IPS DF 19.7 (cell line): Measurements from ENCODE around the gene ABHD8.

Experiments
- DNase-seq: peaks from one replicate; pipeline ENCODE4 v3.0.0-alpha.2; 2013; ENCODE audit warnings: low read depth, low spot score

ABHD8 gene

GRCh38 chr19:17266026-17266425 lies 37.2 kb downstream of the ABHD8 start:
- DNase-seq, result no peak

- DNase-seq, result no peak
These were observed 38.6 kb downstream of the ABHD8 start, which contains the start of gene USHBP1 for GRCh38 chr19:17264641-17264979. TSS of gene USHBP1 (minus strand) at chr19:17264745. CDS start at chr19:17264299, 446 bp downstream.

- no peak for DNase-seq
These were observed 39.2 kb downstream of the ABHD8 start for GRCh38 chr19:17263712-17264640.

GRCh38 chr19:17262557-17262956 lies 40.7 kb downstream of the ABHD8 start:
- no peak for DNase-seq

- no peak for DNase-seq
These were observed 42.3 kb downstream of the ABHD8 start for GRCh38 chr19:17260842-17261325.

- no peak for DNase-seq
These were observed 43.3 kb downstream of the ABHD8 start for GRCh38 chr19:17259934-17260333.

GRCh38 chr19:17259118-17259780 lies 44.0 kb downstream of the ABHD8 start:
- DNase-seq, result no peak

- no peak for DNase-seq
These were observed 47.1 kb downstream of the ABHD8 start for GRCh38 chr19:17256130-17256529.

- no peak for DNase-seq
These were observed 48.0 kb downstream of the ABHD8 start for GRCh38 chr19:17255150-17255621.

GRCh38 chr19:17254636-17255035 lies 48.6 kb downstream of the ABHD8 start:
- DNase-seq, result no peak

- no peak for DNase-seq
These were observed 53.2 kb downstream of the ABHD8 start for GRCh38 chr19:17249887-17250548.

GRCh38 chr19:17248011-17248776 lies 55.0 kb downstream of the ABHD8 start:
- DNase-seq, result no peak

- DNase-seq, result no peak
These were observed 56.4 kb downstream of the ABHD8 start for GRCh38 chr19:17246681-17247425.

GRCh38 chr19:17245535-17245984 lies 57.7 kb downstream of the ABHD8 start, which contains the start of gene NR2F6:
TSS of gene NR2F6 (minus strand) at chr19:17245919. CDS start at chr19:17245220, 699 bp downstream.
- DNase-seq, result no peak

- no peak for DNase-seq
These were observed 58.3 kb downstream of the ABHD8 start for GRCh38 chr19:17244618-17245534.

- DNase-seq, result no peak
These were observed 59.2 kb downstream of the ABHD8 start for GRCh38 chr19:17243830-17244617.

- no peak for DNase-seq
These were observed 59.9 kb downstream of the ABHD8 start for GRCh38 chr19:17243211-17243829.
